NCI-H146 treated with DMSO at 0.1 percent for 48 hours (cell line): ENCODE data around the gene MAN1A1.

Source experiments
- DNase-seq: peaks from one replicate; lab custom pipeline; 2025; ENCODE audit not compliant: unreplicated experiment; lab: John Stamatoyannopoulos, UW

The MAN1A1 gene

DNA sequence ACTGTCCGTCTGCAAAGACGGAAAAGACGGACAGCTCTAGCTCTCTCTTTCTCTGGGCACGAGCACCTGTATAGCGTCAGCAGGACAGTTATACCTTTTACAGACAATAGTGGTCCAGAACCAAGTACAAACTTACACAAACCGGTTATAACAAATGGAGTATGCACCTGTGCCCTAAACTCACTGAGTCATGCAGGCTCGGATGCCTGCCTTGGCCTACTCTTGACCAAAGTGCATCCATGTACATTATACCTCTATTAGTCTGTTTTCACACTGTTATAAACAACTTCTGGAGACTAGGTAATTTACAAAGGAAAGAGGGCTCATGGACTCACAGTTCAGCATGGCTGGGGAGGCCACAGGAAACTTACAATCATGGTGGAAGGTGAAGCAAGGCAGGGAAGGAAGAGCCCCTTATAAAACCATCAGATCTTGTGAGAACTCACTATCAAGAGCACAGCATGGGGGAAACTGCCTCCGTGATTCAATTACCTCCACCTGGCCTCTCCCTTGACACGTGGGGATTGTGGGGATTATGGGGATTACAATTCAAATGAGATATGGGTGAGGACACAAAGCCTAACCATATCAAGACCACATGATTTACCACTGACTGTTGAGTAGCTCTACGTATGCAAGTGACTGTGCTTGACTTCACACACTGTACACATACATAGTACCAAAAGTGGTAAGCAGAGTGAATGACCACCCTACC lies 23.1 kb downstream of the MAN1A1 start:
- DNase-seq, result no peak

DNA sequence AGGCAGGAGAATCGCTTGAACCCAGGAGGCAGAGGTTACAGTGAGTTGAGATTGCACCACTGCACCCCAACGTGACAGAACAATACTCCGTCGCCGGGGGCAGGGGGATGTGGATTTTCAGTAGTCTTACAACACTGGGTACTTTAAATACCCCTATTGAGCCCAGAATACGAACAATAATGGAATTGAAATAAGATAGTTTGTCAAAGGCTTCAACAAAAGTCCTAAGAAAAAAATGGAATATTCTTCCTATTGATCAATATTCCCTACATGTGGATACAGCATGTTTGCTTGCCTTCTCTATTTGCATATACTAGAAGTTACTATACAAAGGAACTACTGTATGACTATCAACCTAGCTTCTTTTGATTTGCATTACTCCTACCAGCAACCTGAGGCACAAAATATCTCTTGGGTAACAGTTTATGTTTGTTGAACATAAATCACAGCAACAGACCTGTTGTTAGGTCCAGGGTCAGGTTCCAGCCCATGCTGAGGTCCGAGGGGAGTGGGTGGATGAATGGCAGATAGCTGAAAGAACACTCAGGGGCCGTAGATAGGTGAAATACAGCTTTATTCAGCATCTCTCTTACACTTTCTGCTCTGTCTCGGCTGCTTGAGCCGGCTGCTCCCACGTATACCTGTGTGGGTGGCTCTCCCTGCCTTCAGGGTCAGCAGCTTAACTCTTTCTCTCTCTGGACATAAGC lies 23.8 kb downstream of the MAN1A1 start:
- DNase-seq, result no peak

DNA sequence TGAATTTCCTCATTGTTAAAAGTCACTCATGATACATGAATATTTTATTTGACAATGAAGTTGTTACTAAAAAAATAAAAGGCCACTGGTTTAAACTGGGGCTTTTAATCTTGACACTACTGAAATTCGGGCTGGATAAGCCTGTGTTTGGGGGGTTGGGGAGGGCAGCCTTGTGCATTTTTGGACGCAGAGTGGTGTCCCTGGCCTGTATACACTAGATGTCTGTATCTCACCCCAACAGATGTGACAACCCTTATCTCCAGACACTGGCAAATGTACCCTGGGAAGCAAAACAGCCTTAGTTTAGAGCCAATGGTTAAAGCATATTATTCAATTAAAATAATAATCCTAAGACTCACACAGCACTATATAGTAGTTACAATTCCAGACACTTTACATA lies 24.8 kb downstream of the MAN1A1 start:
- DNase-seq, result no peak

DNA sequence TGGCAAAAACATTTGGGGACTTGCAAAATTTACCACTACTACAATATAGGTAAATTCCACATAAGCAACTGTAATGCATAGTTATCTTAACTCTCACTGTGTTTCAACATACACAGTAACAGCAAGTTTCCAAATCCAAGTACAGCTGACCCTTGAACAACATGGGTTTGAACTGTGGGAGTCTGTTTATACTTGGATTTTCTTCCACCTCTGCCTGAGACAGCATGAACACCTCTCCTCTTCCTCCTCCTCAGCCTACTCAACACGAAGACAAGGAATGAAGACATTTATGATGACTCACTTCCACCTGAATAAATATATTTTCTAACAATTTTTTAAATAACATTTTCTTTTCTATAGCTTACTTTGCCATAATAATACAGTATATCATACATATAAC lies 25.6 kb downstream of the MAN1A1 start:
- DNase-seq, result no peak

DNA sequence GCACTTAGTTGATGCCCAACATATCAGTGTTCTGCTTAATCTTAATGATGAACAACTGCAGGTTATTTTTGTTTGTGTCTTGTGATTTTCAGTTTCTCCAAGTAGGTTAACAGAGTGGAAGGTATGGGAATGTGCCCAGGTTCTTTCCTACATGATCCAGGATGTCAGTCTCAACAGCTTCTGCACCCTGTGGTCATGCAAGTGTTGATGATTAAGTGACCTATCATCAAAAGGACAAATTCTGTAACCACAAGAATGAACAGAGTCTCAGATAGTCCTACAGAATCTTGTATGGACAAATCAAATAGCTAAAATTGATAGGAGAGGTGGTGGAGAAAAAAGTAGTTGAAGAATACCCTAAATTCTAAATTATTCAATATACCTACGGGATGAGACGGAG lies 26.1 kb downstream of the MAN1A1 start:
- no peak for DNase-seq

DNA sequence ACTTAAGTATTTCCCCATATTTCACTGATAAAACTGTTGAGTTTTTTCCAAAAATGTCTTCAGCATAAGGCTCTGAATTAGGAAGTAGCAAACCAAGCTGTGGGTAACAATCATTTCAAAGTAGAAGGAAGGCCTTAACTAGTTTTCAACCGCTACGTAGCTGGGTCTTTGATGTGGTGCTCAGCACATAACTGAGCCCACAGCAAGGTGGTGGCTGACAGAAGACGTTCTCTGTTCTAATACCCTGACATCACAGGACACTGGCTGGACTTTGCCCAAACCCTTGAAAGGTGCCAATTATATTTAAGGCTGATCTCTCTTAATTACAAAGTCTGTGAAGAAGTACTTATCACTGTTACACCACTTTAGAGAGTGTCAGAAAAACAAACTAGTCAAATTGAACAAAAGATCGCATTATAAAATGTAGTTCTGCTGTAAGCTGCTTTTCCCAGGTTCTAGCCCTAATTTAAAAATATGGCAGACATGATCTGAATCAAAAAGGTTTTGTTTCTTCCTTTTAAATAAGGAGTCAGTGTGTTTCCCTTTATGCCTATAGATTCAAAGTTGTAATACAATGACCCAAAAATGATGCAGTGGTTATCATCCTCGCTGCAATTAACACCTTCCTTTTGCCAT lies 26.7 kb downstream of the MAN1A1 start:
- DNase-seq, result no peak

DNA sequence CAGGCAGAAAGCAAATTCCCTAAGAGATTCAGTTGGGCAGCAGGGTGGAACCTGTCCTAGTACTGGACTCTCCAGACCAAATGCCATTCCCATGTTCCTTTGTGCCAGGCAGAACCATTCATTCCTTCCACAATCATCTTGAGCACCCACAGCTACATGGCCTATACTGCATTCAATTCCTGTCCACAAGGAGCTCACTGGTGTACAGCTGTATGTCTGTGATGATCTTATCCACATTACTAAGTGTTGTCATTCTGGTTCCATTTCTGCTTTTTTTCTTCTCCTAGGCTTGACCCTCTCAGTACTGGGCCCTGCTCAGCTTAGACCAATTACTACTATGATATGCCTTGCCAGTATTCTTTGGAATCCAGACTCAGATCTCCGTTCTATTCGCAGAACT lies 27.5 kb downstream of the MAN1A1 start:
- no peak for DNase-seq

DNA sequence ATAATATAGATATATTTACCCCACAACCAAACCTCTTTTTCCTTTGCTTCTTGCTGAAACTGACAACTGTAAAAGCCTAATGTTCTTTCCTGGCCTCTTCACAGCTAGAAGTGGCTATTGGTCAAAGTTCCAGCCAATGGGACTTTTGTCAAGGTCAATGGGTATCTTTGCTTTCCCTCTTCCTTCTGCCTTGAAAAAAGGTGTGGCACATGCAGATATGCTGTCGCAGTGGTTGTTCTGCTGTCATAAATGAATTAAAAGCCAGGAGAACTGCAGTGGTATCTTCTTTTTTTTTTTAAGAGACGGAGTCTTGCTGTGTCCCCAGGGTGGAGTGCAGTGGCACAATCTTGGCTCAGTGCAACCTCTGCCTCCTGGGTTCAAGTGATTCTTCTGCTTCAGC lies 29.9 kb downstream of the MAN1A1 start:
- DNase-seq, result no peak

DNA sequence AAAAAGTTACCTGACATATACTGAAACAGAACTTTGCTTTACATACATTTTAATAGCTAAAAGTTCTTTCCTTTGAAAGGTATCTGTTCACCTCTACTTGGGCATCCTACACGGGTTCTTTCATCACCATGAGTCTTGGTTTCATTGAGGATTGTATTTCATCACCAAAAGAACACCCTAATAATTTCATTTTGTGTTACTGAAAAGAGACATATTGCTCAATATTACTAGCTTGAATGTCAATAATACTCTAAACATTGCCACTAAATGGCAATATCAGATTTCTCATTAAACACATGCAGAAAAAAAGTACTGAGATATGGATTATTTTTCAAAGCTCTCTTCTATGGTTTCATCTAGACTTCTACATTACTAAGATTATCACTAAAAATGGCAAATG lies 30.8 kb downstream of the MAN1A1 start:
- no peak for DNase-seq

DNA sequence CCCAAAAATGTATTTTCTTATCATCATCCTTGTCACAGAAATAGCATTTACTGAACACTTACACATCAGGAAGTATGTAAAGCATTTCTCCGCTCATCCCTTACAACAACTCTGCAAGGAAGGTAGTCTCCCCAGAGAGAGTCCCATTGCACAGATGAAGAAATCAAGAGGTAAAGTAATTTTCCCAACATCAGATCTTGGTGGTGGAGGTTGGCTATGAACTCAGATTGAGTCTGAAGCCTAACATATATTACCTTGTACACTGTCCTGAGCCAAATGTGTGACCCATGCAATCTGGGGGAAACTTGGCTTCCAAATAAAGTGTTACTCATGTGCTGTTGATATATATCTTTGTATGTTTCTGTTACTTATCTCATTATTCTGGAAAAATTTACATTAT lies 31.4 kb downstream of the MAN1A1 start:
- no peak for DNase-seq

DNA sequence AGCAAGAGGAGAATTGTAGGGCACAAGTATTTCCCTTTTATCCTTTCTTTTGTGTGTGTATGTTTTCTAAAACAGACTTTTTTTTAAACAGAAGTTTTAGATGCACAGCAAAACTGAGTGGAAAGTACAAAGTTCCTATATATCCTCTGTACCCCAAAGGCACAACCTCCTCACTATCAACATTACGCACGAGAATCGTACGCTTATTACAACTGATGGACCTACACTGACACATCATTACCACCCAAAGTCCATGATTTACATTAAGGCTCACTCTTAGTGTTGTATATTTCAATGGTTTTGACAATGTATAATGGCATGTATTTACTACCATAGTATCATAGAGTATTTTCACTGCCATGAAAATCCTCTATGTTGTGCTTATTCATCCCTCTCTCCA lies 32.6 kb downstream of the MAN1A1 start:
- DNase-seq, result no peak

DNA sequence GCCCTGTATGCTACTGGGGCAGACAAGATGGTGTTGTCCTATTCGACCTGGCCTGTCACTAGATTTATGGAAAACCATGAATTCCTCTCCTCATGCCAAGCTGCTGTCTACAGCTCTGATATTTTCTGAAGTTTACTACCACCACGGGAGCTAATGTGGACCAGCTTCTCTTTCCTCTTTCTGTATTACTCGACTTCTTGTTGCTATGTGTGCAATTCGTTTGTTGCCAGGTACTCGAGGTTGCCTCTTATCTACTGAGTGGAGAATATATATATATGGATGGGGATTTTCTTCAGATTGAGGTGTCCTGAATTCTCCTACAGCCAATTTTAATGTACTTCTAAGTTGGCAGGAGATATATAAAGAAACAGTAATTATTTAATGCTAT lies 34.7 kb downstream of the MAN1A1 start:
- DNase-seq, result no peak

DNA sequence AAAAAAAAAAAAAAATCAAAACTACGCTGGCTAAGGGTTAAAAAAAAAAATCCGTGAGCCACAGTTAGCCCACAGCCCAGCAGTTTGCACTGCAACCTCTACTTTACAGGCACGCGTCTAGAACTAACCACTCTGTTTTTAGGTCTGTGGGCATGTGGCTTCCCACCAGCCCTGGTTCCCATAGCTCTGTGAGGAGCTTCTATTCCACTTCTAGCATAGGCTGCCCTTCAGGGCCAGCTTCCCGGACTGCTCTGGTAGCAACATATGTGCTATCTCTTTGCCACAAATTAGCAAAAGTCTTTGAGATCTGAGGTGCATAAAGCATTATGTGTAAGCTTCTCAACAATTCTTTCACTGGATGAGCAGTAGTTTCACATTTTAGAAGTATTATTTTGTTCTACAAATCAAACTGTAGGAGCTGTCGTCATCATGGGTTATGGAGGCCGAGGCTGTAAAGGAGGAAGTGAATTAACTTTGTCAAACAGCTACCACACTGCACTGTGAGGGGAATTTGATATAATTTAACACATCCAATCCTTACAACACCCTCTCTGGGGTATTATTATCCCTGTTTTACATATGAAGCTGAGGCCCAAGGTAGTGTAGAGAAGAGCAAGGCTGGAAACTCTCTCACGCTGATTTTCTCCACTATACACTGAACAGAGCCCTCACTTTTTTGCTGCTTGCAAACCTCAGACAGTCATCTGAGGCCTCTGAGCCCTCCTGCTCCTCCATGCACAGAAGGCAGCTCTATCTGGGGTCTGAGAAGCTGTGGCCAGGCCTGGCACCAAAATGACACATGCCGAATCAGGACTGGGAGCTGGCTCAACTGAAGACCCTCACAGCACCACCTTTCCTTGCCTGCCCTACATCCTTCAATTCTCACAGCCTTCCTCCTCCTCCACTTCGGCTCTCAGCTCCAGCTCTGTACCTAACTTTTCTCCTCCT lies 35.4 kb downstream of the MAN1A1 start:
- DNase-seq, result no peak

DNA sequence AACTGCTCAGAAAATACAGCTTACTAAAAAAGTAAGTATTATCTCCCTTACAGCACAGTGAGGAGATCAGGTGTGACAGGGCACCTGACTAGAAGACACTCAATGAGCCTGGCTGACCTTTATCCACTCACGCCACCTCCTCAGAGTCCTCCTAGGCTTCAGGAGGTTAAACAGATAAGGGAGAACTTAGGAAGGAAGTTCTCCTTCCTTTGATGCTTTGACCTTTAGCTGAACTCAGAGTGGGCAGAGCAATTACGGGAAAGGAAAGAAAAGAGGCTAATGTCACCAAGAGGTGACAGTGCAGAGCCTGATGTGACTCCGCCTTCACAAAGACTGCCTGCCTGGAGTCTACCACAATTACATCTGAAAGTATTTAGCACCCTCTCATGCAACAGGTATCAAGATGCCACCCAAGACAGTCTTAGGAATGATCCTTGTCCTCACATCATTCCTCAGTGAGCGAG lies 36.7 kb downstream of the MAN1A1 start:
- no peak for DNase-seq

DNA sequence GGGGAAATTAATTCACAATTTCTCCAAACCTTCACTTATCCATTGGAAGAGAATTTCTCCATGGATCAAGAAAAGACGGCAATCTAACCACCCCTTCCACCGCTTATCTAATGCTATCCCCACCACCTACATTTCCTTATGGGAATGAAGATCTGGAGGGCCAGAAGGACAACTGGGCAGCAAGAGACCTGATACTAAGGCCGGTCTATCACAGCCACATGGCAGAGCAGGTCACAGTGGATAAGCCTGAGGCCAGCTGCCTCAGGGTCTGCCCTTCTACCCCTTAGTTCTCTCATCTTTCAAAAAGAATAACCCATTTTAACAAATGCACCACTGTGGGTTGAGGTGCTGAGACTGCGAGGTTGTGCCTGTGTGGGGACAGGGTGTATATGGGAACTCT lies 37.1 kb downstream of the MAN1A1 start:
- no peak for DNase-seq

DNA sequence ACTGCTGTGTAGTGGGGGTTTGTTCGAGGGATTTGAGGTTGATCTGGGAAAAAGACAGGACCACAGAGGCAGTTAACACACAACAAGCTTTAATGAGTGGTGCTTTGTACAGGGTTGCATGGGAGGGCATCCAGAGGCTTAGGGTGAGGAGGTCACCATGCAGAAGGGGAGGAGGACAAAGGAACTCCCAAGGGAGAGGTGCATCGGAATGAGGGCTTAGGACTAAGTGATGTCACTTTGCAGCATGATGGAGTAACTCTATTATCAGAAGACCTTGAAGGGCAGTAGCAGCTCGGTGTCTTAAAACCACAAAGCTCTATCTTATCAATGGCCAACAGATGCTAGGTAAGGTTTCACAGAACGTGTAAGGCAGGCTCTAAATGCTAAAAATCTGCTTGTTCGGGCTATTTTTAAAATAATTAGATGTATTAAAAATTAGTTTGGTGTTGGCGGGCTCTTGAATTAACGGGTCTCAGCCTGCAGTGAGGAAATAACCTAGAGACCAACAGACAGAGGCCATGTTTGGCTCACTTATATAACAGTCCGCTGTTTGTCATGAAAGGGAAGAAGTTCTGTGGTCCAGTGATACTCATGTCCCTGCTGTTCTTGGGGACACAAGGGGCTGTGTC lies 37.9 kb downstream of the MAN1A1 start:
- no peak for DNase-seq

DNA sequence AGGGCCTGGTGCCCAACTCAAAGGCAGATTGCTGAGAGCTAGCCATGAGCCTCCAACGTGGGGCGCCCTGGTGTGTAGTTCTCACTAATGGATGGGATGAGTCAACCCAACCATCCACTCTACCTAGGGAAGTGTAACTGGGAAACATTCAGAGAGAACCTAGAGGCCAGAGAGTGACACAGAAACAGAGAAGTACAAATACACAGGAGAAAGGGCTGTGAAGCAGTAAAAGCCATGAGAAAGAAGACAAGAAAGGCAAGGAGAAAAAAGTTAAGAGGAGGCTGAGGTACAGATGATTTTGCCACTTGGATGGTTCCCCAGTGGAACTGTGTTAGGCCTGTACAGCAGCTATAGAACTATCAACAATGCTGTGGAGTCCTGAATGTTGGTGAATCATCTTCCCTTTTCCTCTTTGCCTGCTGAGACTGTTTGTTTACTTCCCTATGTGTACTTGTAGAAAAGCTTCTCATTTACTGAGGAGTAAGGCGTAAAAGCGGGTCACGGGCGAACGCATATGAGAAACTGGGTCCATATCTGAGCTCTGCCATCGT lies 39.0 kb downstream of the MAN1A1 start:
- DNase-seq, result no peak

DNA sequence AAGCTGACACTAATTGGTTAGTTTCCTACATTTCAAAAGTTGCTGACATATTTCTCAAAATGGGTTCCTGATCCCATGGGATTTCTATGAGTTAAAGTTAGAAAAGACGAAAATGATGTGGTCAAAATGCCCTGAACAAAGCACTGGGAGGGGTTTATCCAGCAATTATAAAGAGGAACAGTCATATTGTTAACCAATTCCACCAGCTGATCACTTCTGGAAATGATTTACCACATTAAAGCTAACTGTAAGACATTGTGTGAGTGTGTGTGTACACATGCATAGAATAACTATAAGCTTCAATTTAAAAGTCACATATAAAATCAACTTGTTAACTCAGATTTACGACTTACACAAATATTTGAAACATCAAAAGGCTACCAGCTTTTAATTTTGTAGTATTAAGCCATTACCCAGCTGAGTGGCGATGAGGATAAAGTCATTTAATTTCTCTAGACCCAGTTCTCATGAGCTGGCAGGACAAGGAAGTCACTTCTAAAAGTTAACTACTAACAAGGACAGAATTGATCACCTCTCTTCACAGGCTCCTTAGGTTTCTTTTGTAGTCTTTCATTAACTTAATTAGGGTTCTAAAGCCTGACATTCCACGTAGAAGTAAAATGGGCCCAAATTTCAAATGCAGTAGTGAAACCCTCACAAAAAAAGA lies 40.4 kb downstream of the MAN1A1 start:
- no peak for DNase-seq

DNA sequence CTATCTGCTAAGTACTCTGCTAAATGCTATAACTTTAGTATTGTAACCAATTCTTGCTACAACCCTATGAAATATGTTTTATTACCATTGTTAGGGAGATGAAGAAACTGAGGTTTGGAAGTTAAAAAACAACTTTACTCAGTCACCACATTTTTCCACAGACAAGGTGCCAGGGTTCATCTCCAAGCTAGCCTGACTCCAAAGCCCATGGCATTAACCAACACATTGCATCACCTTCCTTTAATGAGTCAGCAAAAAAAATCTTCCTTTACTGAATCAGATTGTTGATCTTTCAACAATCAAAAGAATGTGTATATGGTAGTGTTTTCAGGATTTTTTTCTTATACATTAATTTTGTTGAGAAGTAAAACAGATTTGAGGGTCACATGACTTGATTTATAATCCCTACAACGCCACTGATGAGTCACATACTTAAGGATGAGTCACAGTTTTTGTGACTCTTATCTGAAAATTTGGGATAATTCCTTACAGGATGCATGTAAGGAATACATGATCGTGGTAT lies 41.5 kb downstream of the MAN1A1 start:
- DNase-seq, result no peak

DNA sequence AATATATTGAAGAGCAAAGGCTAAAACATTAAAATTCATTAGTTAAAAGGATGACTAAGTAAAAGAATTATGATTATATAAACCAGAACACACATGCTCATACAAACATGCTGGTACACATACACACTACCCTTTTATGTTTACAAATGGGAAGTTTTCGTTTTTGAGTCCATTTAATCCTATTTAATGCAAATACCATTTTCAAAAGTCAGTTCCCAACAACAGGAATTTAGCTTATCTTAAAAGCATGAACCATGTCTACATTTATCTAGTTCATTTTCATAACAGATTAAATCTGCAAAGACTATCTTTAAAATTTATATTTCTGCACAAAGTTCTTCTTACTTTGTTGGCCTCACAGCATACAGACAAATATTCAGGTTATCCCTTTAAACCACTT lies 42.5 kb downstream of the MAN1A1 start:
- no peak for DNase-seq
